GM12873 (cell line): ENCODE measurements around the gene AOPEP.

Experiments
- CTCF ChIP-seq: IDR thresholded peaks from 2 replicates; pipeline ENCODE4 v1.5.1; 2012; ENCODE audit warnings: low read depth, mild to moderate bottlenecking, moderate library complexity, low read length, control low read depth; ENCODE audit not compliant: insufficient read depth; ENCODE audit errors: missing control alignments

Gene AOPEP

GRCh38 chr9:94726495-94727191 is at the start of gene AOPEP:
AOPEP (plus strand) TSS chr9:94726699; CDS start chr9:94759784, 33,085 bp downstream.
- no peak for TF ChIP-seq CTCF

GRCh38 chr9:94677929-94678328 is 48.6 kb upstream of the AOPEP start:
- TF ChIP-seq CTCF = no peak

GRCh38 chr9:94679587-94679986 is 46.9 kb upstream of the AOPEP start:
- TF ChIP-seq CTCF = no peak

GRCh38 chr9:94680020-94680419 is 46.5 kb upstream of the AOPEP start:
- no peak for TF ChIP-seq CTCF

GRCh38 chr9:94680621-94681020 is 45.9 kb upstream of the AOPEP start:
- no peak for TF ChIP-seq CTCF

GRCh38 chr9:94681508-94681907 is 45.0 kb upstream of the AOPEP start:
- peak; percentile 80 for TF ChIP-seq CTCF

- no peak for TF ChIP-seq CTCF
These were observed 41.1 kb upstream of the AOPEP start for GRCh38 chr9:94685359-94685758.
